GM06990 (cell line): ENCODE data around the gene TCFL5.
A peak's percentile ranks its signal among the peaks of the same experiment; 100 is the strongest.

ENCODE experiments used
- DNase-seq: peaks from one replicate; pipeline ENCODE4 v3.0.0-alpha.2; 2011; ENCODE audit not compliant: insufficient read length; ENCODE audit errors: extremely low read depth
- H3K27me3 ChIP-seq: replicated peaks from 2 replicates; pipeline ENCODE4 v1.6.0; 2011; ENCODE audit warnings: low read length; ENCODE audit not compliant: control insufficient read depth, insufficient read depth
- H3K36me3 ChIP-seq: 2 replicates; pipeline ENCODE4 v1.5.1; 2011; ENCODE audit warnings: low read length; ENCODE audit not compliant: control insufficient read depth, insufficient read depth
- H3K4me3 ChIP-seq: replicated peaks from 2 replicates; pipeline ENCODE4 v1.5.1; 2011; ENCODE audit warnings: low read depth, mild to moderate bottlenecking, control low read depth, low read length
- TF ChIP-seq, protein P1 (sequence below): IDR thresholded peaks from 2 replicates; pipeline ENCODE4 v1.5.1; 2011; ENCODE audit warnings: low read length, control low read depth, mild to moderate bottlenecking, inconsistent platforms; ENCODE audit not compliant: insufficient read depth, poor library complexity, severe bottlenecking

TCFL5 gene

GRCh38 chr20:62812181-62812906, 49.3 kb downstream of the TCFL5 start:
- TF ChIP-seq, protein P1, sequence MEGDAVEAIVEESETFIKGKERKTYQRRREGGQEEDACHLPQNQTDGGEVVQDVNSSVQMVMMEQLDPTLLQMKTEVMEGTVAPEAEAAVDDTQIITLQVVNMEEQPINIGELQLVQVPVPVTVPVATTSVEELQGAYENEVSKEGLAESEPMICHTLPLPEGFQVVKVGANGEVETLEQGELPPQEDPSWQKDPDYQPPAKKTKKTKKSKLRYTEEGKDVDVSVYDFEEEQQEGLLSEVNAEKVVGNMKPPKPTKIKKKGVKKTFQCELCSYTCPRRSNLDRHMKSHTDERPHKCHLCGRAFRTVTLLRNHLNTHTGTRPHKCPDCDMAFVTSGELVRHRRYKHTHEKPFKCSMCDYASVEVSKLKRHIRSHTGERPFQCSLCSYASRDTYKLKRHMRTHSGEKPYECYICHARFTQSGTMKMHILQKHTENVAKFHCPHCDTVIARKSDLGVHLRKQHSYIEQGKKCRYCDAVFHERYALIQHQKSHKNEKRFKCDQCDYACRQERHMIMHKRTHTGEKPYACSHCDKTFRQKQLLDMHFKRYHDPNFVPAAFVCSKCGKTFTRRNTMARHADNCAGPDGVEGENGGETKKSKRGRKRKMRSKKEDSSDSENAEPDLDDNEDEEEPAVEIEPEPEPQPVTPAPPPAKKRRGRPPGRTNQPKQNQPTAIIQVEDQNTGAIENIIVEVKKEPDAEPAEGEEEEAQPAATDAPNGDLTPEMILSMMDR: no peak
- H3K27me3 ChIP-seq: no peaks in the 10 kb centered on the region; the same call in 1 of the 2 replicates
- no peak for DNase-seq
- H3K4me3 ChIP-seq: no peak overlapping the region
- peaks cover 29% of the 10 kb centered on the region for H3K36me3 ChIP-seq

DNA sequence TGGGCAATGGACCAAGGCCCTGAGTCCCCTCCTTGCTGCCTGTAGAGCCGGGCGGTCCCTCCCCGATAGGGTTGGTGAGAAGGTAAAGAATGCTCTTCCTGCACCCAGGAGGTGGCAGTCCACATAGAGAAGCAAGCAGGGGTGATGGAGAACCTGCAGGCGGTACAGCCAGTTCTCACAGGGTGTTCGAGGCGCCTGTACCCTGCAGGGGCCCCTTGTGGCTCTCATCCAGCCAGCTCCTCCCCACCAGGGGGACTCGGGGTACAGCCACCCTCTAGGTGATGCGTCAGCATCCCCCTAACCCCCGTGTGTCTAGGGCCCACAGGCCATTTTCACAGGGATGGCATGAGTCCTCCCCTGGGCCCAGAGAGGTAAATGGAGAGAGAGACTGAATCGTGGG, 49.9 kb downstream of the TCFL5 start:
- H3K36me3 ChIP-seq: peaks cover 29% of the 10 kb centered on the region

GRCh38 chr20:62811320-62811719, 50.3 kb downstream of the TCFL5 start:
- TF ChIP-seq, protein P1: no peak
- Histone ChIP-seq H3K36me3 (peaks cover 29% of the 10 kb centered on the region), H3K27me3 (no peaks in the 10 kb centered on the region)

More for the DNA sequence above, 49.9 kb downstream of the TCFL5 start:
- TF ChIP-seq, protein P1: no peak
- Histone ChIP-seq H3K4me3 (no peak overlapping the region), H3K27me3 (no peaks in the 10 kb centered on the region; the same call in 1 of the 2 replicates)
- DNase-seq: no peak

GRCh38 chr20:62809530-62810428, 51.8 kb downstream of the TCFL5 start:
- no peak overlapping the region for H3K4me3 ChIP-seq
- no peak for DNase-seq
- H3K27me3 ChIP-seq: no peaks in the 10 kb centered on the region
- TF ChIP-seq, protein P1: no peak
- H3K36me3 ChIP-seq: peaks cover 29% of the 10 kb centered on the region

More at GRCh38 chr20:62811320-62811719, 50.3 kb downstream of the TCFL5 start:
- no peak overlapping the region for H3K4me3 ChIP-seq
- DNase-seq: no peak

DNA sequence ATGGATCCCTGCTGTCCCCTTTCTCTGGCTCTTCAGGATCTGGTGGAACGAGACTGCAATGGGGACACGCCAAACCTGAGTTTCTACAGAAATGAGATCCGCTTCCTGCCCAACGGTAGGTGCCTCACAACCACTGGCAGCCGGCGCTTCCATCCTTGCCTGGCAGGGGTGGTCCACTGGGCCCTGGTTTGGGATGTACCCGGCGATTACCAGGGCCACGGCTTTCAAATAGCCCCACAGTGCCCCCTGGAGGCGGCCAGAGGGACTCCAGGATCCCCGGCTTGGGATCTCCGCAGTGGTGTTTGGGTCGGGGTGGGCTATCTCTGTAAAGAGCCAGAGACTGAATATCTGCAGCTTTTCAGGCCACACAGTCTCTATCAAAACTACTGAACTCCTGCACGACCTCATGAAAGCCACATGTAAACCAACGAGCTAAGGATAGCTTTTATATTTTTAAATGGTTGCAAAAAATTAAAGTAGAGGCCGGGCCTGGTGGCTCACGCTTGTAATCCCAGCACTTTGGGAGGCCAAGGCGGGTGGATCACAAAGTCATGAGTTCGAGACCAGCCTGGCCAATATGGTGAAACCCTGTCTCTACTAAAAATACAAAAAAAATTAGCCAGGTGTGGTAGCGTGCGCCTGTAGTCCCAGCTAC, 53.3 kb downstream of the TCFL5 start:
- Histone ChIP-seq H3K36me3 (peaks cover 27% of the 10 kb centered on the region), H3K4me3 (no peak overlapping the region), H3K27me3 (no peaks in the 10 kb centered on the region)
- DNase-seq: peak; percentile 50
- TF ChIP-seq, protein P1: peak; percentile 95
